ENCODE results near the gene DGKE.

DGKE gene

DNA sequence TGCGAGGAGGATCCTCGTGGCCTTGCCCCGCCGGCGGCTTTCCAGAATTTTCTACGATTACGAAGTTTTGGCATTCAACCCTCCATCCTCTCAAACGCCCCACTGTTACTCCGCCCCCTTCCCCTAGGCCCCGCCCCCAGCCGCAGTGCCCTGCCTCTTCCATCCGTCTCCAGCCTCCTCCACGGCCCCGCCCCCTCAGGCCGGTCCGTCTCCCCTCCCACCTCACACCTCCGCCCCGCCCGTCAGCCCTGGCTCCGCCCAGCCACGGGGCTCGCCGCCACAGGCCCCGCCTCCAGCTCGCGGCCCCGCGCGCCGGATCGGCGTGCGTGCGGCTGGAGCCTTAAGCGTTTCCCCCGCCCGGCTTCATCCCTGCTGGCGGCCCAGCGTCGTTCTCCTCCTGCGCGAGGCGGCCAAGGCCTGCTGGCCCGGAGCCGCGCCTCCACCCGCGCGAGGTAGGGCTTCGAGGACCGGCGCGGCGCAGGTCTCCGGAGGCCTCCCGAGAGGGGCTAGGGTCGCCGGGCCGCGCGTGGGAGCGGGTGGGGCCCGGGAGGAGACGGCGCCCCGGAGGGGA, at the start of gene DGKE, which contains the start of gene C17orf67:
TSS of gene DGKE (plus strand) at position 343 of the 571 bp plus-strand sequence. CDS start 645 bp downstream, outside the sequence.
TSS of gene C17orf67 (minus strand) at position 112 of the 571 bp plus-strand sequence. CDS start 18,110 bp downstream, outside the sequence.
- peak; percentile 93 for DNase-seq

DNA sequence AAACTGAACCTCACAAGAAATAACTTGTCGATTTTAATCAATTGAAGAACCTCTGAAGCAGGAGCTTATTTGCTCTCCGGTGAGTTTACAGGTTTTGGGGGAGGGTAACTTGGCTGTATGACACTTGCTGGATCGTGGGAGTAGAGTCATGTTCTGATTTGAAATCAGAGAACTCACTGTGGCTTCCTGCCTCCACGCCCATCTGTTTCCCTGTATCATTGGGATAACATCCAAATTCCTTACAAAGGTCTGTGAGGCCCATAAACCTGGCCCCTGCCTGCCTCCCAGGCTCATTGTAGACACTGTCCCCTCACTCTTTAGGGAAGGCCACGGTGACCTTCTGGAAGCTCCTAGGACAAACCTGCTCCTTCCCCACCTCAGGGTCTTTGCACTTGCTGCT, 48.5 kb upstream of the DGKE start:
- DNase-seq = no peak

DNA sequence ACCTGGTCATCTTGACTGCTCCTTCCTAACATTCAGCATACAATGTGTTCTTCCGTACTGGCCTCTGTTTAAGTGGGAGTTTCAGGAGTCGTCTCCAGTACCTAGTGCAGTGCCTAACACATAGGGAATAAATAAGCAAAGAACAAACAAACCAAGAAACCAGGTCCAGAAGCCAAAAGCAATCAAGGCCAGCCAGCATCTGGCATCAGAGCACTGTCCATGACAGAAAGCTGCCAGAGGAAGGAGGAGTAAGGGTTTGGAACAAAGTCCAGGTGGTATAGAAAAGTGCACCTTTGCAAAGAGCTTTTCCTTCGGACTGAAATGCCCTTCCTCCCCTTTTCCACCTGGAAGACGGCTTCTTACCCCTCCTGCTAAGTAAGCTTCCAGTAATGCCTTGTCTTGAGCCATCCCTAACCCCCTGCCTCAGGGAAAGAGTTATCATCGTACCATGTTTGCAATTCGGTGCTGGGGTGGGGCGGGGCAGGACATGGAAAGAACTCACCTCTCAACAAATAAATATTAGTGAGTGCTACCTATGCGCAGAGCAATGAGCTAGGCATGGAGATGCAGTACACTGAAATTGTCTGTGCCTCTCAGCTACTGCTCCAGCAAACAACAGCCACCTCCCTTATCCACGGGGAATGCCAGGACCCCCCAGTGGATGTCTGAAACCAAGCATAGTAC, 47.8 kb upstream of the DGKE start:
- DNase-seq = no peak

DNA sequence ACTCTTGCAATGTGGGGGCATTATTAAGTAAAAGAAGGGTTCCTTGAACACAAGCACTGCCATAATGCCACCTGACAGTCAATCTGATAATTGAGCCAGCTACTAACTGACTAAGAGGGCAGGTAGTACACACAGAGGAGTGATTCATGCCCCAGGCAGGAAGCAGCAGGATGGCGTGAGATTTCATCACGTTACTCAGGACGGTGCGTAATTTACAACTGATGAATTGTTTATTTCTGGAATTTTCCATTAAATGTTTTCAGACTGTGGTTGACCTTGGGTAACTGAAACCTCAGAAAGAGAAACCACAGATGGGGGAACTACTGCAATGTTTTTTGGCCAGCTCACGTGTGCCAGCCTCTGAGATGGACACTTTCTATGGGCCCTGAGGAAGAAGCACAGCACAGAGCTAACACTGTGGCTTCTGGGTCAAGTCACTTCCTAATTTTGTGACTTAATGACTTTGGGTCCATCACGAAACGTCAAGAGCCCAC, 46.9 kb upstream of the DGKE start:
- DNase-seq = no peak

DNA sequence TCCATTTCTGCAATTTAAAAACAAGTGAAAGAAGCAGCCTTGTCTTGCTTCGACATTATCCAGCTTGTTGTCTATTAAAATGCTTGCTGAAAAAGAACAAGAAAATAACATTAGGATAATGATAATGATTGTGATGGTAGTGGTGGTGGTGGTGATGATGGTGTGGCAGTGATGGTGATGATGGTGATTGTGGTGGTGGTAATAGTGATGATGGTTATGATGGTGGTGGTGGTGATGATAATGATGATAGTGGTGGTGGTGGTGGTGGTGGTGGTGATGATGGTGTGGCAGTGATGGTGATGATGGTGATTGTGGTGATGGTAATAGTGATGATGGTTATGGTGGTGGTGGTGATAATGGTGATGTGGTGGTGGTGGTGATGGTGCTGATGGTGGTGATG, 41.7 kb upstream of the DGKE start:
- no peak for DNase-seq

DNA sequence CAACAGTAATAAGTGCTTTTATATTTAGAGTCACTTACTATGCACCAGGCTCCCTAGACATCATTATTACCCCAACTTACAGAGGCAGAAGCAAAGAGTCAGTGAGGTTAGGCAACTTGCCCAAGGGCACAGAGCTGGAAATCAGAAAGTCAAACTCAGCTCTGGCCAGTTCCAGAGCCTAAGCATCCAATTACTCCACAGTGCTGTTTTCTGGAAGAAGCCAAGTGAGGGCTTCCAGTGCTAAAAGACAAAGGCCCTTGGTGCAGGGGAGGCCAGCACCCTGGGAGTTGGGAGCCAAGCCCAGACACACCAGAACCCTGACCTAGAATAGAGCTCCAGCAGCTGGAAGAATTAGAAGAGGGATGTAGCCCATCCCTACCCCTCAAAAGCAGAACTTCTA, 40.4 kb upstream of the DGKE start:
- no peak for DNase-seq

DNA sequence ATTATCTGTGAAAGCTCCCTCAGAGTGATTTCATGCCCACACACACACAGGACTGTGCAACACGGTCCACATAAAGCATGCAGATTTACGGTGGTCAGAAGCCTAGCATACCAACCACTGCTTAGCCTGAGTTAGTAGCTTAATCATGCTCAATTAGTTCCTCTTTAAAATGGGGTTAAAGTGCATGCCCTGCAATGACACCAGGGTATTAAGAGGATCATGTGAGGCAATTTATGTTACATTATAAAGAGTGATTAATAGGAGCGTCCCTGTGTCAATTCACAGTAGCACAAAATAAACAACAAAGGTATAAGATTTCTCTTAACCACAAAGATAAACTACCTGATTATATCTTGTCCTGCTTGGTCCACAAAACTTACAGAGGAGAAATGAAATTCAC, 40.0 kb upstream of the DGKE start:
- DNase-seq = no peak

DNA sequence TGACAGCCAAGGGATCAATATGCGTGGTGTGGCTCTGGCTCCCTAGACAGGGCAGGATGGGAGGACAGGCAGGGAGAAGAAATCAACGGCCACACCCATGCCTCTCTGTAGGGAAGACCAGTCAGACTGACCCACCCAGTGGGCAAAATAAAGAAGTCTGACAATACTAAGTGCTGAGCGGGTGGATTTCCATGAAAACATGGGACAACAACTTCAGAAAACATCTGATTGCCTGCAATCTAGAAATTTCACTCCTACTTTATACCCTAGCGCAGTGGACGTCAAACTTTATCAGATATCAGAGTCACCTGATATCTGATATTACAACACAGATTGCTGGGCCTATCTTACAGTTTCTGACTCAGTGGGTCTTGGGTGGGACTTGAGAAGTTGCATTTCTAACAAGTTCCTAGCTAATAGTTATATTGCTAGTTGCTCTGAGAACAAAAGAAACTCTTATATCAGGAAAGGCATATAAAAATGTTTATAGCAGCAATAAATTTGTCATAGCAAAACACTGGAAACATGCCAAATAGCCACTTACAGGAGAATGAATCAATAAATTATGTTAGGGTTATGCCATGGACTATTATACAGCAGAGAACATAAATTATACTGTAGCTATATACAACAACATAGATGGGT, 38.6 kb upstream of the DGKE start:
- DNase-seq = no peak

DNA sequence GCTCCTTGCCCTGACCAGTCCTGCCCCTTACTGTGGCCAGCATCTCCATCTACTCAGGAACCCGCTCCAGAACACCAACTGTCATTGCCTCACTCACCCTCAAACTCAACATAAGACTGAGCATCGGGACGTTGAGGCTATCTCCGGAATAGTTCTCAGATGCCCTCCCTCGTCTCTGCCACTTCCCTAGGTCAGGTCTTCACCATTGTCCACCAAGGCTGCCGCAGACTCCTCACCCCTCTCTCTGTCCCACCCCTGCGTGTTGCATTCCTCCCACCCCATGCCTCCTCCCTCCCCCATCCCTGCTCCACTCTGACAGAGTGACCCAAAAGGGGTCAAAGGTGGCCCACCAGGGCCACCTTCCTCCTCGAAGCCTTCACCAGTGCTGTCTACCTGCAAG, 37.4 kb upstream of the DGKE start:
- no peak for DNase-seq

DNA sequence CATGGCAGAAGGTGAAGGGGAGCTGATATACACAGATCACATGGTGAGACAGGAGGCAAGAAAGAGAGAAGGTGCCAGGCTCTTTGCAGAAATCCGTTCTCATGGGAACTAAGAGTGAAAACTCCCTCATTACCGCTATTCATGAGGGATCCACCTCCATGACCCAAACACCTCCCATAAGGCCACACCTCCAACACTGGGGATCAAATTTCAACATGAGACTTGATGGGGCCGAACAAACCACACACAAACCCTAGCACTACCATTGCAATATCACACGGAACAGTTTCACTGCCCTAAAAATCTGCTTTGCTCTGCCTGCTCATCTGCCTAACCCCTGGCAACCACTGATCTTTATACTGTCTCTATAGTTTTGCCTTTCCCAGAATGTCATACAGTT, 35.0 kb upstream of the DGKE start:
- DNase-seq = no peak

DNA sequence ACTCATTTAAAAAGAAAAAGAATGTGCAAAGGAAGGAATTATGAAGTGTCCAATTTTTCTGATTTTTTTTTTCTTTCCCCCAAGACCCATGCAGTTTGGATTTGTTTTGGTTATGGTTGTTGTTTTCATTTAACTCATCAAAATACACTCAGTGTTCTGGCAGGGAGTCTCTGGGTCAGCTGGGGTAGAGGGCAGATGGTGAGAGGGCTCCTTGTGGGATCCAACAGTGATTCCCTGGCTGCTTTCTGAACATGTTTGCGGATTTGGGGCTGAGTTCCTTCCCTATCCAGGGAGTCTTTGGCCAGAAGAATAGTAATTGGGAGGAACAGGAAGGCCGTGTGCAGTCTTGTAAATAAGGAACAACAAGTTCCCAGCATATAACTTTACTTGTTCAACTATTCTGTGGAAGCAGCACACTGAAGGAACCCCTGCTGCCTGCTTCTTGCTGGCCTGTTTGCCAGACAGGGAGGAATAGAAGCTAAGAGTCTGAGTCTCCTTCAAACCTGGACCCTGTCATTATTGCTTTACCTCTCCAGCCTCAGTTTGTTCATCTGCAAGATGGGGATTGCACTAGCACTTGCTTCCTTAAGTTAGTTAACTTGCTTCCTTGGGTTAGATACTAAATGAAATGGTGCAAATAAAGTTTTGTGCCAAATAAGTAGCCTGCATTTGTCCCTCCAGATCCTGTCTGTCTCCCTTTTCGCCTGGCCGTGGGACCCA, 32.3 kb upstream of the DGKE start:
- DNase-seq = no peak

DNA sequence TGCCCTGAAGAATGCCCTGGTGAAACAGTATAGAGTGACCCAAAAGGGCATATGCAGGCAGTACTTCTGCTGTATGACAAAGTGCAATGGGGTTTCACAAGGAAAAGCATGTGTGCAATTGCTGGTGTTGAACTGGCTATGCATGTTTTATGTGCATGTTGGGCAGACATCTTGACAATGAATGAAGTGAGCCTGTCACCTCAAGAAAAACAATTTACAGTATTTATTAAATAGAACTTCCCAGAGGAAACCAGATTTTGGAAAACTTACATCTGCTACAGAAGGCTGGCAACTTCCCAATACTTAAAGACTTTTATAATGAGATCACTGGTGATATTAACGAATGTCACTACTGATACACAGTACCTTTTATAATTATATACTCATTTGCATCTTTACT, 30.9 kb upstream of the DGKE start:
- no peak for DNase-seq

DNA sequence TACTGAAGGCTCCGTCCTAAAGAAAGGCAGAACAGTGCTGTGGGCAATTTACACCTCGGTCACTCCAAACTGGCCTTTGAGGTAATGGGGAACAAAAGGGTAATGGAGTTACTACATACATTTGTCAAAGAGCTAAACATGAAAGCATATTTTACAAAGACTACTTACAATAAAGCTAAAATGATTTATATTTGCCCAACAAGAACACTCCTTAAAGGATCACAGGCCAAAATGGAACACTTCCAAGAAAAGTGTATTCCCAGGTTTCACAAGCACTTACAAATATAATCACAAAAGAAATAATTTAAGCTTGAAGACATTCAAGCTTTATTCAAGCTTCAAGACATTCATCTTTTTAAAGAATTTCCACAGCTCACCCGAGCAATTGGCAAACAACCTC, 29.5 kb upstream of the DGKE start:
- DNase-seq = no peak

DNA sequence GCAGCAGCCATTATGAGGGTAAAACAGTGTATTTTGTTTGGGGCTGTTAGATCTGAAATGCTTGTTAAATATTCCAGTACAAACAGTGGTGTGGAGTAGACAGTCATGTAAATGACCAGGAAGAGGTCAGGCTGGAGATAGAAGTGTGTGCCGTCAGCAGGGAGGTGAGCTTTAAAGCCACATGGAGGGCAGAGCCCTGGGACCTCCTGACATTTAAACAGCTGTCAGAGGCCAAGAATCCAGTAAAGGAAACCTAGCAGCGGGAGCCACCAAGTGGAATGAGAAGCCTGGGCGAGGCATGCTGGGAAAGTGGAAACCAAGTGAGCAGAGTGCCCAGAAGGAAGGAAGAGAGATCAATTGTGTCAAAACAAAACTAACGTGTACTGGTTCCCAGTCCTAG, 27.0 kb upstream of the DGKE start:
- no peak for DNase-seq

DNA sequence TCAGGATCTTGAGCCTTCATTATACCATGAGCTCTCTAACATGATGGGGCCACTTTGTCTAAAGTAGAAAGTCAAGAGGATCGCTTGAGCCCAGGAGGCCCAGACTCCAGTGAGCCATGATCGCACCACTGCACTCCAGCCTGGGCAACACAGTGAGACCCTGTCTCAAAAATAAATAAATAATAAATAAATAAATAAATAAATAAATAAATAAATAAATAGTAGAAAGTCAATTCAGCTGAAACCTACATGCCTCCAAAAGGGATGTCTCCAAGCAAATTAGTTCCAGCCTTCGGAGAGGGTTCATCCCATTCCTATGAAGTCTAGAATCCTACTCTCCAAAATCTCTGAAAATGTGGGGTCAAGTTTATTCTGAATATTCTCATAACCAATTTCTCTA, 26.2 kb upstream of the DGKE start:
- no peak for DNase-seq

DNA sequence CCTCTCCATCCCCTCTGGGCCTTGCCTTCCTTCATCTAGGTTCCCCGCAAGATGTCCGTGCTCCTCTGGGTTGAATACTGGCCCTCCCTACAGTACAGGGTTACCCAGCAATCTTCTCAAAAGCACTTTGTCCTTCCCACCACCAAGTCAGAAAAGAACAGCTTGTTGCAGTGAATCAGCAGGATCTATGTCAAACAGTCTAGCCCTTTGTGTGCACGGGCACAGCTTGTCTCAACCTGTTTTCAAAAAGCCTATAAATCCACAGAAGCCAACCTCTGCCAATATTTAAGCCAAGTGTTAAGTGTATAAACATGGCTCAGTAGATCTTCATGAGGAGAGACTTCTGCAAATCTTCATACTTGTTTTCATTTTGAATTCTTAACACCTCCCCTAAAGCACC, 25.4 kb upstream of the DGKE start:
- DNase-seq = no peak

DNA sequence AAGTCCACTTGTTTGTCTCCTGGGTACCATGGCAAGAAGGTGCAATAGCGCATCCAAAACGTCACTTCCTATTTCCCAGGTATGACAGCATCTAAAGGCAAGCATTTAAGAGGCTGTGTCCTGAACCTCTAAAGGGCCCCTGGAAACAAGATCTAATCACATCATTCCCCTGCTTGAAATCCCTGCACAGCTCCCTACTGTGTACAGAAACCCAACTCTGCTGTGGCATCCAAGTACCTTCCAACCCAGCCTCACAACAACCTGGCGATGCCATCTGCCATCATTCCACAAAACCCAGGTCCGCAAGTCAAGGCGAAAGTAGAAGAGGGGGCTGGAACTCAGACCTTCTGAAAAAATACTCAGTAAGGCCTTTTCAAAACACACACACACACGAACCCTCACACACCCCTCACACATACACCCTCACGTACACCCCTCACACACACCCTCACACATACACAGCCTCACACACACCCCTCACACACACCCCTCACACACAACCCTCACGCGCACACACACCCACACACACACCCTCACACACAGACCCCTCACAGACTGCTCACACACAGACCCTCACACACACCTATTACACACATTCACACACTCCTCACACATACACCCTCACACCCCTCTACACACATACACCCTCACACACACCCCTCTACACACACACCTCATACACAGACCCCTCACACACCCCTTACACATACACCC, 24.7 kb upstream of the DGKE start:
- DNase-seq = no peak

DNA sequence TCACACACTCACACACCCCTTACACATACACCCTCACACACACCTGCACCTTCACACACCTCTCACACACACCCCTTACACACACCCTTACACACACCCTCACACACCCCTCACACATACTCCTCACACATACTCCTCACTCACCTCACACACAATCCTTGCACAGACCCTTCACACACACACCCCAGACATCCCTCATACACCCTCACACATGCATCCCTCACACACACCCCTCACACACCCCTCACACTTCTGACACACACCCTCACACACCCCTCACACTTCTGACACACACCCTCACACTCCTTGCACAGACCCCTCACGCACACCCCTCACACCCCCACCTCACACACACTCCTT, 24.2 kb upstream of the DGKE start:
- DNase-seq = no peak

DNA sequence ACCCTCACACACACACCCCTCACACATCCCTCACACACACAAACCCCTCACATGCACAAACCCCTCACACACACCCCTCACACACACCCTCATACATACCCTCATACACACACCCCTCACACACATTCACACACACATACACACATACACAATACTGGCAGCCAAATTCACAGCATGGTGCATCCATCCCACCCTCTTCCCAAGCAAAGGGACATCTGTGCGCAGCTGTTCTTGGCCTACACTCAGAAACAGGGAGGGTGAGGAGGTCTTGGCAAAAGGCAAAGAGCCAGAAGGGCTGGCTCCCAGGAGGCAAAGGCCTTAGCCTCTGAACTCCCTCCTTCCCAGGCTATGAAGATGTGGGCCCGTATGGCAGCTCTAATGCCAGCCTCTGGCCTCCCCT, 23.6 kb upstream of the DGKE start:
- no peak for DNase-seq

DNA sequence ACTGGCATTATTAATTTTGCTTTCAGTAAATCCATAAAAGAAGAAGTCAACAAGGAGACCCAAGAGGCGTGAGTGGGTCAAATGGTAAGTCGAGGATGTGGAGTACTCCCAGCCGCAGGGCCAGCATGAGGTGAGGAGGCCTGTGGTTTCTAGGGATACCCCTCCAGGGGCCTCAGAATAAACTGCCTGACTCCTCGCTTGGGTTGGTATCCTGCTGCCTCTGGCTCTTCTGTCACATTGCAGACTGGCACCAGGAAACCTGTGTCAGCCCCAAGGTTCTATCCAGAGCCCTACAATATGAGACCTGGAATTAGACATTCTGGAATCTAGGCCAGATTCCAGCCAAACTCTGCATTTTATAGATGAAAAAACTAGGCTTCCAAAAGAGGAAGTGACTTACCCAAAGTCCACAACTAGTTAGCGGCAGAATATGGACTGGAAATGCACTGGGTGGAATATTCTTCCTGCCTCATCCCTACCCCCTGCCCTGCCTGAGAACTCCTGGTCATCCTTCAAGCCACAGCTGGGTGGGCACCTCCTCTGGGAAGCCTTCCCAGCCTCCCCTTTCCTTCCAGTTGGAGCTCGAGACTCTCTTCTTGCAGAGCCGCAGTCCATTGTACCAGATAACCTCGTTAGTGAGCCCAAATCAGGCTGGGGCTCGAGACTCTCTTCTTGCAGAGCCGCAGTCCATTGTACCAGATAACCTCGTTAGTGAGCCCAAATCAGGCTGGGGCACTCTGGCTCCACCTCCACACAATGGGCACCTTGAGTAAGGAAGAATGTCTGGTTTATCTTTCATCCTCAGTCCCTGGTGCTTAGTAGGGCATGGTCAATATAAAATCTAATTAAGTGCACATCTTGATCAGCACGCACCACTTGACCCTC, 22.8 kb upstream of the DGKE start:
- no peak for DNase-seq

DNA sequence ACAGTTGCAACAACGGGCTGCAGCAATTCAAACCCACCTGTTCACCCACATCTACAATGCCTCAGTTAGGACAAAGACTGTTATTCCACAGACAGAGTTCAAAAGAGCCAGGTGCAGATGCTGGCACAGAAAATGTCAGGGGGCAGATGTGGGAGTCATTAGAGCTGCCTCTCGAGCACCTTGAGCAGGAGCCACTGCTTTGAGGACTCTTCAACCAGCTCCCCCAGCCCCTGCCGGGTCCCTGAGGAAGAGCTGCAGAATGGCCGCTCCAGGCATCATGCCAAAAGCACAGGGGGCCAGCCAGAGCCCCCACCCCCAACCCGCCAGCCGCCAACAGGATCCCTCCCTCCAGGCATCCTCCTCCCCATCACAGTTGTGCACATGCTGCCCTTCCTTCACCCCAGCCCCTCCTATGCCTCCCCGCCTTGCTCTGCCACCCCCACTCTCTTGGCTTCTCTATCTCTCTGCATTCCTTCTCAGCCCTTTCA, 21.0 kb upstream of the DGKE start:
- no peak for DNase-seq

DNA sequence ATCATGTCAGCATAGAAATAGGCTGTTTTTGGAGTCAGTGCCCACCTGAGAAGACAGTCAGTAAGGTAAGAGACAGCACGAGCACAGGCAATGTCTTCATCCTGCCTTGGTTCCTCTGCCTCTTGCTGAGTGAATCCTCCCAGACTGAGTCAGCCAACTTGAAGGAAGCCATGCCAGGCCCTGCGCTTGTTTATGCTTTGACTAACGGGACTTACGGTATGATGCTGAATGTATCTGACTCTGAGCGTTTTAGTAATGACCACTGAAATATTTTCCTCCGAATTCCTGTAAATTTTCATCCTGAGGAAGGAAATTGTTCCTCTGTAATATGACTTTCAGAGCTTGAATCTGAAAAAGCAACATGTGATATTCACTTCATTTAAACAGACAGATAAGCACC, 18.2 kb upstream of the DGKE start:
- no peak for DNase-seq
